GM21515 (cell line): Measurements from ENCODE around the gene TMPRSS7.
"Not testable (repeated sequence)": the region's sequence is repeated elsewhere in the genome, so short reads cannot be mapped to it uniquely, and the experiment has no call there.

Source experiments
- ATAC-seq: cut with Tn5 transposase; IDR thresholded peaks from one replicate; pipeline ENCODE4 v1.9.1; 2021; ENCODE audit not compliant: unreplicated experiment

Gene TMPRSS7

DNA sequence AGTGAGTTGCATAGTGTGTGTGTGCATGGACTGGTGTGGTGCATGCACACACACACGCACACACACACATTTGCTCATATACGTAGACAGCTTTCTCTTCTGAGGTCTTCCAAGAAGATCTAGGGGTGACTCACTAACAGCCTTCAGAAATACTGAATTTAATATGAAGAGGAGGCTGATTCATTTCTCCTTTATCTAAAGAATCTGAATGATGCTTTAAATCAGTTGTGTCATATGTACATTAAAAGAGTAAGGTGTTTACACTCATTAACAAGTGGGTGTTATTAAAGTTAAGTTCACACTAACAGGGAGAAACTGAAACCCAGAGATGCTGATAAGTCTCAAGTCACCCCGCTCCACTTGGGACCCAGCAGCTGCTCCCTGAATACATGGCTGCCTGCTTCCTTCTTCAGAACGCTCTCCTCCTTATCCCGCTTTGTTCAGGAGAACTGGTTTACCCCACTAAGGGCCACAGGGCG lies 22.0 kb downstream of the TMPRSS7 start:
- ATAC-seq = no peak

- ATAC-seq = no peak
Measured at GRCh38 chr3:112059497-112059896, 25.0 kb downstream of the TMPRSS7 start.

DNA sequence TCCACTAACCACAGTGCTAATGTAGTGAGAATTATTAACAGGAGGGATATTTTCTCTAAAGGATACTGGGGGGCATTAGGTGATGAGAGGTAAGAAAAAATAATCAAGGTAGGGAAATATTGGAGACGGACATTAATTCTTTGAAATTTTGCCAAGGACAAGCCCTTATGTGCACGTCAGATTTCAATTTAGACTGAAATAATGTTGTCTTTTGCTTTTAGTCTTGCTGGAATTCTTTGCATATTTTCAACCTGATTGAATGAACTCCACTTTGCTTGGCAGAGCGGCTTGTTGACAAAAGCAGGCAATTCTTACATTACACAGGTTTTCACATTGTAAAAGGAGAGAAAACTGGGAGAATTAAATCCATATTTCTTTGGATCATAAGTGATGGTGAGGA lies 26.6 kb downstream of the TMPRSS7 start:
- no peak for ATAC-seq

- ATAC-seq = not testable (repeated sequence)
Measured at GRCh38 chr3:112072387-112073060, 38.0 kb downstream of the TMPRSS7 start.

DNA sequence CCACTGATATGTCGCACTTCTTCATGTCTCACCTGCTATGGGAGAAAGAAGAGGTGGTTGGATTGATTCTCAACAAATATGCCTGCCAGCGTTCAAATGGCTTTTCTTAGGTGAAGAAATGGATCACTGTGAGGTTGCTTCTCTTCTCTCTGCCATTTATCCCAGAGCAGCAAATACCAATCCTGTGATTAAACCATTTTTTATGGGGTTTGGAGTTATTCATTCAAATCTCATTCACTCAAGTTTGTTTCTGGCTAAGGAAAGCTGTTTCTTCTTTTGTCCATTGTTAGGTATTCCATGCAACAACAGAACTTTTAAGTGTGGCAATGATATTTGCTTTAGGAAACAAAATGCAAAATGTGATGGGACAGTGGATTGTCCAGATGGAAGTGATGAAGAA lies 39.5 kb downstream of the TMPRSS7 start:
- no peak for ATAC-seq

DNA sequence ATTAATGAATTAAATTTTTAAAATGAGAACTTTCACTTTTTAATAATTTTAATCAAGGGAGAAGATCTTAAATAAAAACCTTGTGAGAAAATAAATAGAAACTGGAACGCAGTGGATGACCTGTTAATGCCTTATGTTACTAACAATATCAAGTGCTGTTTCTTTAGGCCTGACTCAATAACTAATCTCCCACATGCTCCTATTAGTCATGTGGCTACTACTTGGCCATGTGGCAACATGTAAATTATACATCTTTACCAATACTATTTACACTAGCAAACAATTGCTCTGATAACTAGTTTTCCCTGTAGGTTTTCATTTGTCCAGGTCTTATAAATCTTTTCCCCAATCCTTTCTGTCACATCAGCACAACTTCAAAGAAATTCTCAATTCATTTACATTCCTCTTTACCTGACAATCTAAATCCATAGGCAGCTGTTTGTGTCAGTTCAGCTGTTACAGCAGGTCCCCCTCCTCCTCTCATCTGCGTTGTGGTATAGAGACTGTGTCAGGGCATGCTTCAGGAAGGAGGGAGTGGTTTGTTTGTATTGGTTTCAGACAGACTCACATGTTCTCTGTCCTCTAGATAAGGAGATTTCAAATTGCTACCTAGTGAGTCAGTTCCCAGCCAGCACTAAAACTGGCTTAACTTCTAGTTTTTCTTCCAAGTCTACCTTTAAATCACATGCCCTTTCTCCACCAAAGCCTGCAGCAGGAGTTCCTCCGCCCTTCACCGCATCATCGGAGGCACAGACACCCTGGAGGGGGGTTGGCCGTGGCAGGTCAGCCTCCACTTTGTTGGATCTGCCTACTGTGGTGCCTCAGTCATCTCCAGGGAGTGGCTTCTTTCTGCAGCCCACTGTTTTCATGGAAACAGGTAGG lies 40.3 kb downstream of the TMPRSS7 start:
- peak; percentile 85 for ATAC-seq

GRCh38 chr3:112078125-112079083 lies 43.9 kb downstream of the TMPRSS7 start:
- ATAC-seq = no peak

DNA sequence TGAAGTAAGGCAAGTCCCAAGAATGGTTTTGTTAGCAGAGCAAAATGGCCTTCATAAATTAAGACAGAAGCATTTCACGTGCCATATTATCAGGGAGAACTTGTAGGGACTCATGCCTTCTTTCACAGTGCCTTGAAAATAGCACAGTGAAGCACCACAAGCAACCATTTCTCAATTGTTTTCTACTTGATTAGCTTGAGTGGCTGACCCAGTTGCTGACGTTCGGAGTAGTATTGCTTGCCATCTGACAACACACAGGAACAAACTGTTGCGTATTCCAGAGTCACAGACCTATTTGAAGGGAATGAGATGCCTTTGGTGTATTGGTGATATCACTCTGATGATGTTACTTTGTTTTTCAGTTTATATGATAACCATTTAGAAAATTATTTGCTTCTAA lies 48.7 kb downstream of the TMPRSS7 start:
- ATAC-seq = no peak

DNA sequence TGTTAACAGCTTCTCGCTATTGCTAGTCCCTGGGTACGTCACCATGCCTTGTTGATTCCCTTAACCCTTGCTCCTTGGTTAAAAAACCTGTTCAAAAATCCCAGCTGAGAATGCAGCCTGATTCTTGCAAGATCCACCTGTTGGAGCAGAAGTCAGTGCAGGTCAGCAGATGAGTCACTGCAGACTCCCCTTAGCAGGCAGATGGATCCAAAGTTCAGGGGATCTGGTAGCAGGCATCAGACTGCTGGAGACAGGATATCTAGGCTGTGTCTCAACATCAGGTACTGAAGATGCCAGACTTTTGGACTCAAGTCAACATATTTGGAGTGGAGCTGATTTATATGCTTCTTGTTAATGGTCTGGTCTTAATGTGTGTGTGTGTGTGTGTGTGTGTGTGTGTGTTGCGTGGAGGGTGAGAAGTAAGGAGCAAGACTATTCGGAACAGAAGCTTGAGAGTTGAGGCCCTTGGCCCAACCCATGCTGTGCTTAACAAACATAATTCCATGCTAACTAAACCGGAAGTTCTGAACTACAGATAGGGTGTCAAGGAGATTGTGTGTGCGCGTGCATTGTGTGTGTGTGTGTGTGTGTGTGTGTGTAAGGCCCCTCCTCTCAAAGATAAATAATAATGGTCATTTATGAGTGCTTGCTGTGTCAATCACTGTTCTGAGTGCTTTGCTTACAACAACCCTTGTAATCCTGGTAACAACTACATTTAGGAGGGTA lies 50.6 kb downstream of the TMPRSS7 start:
- ATAC-seq = no peak

GRCh38 chr3:112085735-112086075 lies 51.2 kb downstream of the TMPRSS7 start:
- ATAC-seq = peak; percentile 8

DNA sequence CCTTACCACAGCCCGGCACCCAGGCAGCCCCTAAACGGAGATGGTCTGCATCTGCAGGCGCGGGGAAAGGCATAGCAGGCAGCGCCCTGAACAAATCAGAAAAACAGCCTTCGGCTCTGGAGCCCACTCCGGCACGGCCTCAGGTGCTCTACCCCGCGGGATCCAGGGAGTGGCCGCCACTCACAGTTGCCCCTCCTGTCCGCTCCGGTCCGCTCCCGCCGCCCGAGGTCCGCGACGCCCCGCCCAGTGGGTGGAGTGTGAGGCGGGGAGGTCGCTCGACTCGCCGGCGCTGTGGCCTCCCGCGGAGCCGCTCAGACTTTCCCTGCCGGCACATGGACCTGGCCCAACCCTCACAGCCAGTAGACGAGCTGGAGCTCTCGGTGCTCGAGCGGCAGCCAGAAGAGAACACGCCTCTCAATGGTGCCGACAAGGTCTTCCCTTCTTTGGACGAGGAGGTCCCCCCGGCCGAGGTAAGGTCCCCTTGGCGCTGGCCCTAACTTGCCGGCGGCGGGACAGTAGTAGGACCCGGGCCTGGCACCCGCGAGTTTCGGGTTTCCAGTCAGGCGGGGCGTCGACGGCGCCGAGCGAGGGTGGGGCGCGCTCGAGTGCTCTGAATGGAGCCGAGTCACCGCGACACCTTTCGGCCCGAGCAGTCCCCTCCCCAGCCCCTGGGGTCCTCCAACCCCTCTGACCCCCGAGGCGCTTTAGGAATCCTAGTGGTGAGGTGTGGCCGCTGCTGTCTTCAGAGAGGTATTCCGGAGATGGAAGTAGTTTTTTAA lies 51.7 kb downstream of the TMPRSS7 start, which contains the start of gene C3orf52:
Gene C3orf52, plus strand, starts transcription at position 314 of the 779 bp plus-strand sequence. Its CDS starts 19 bp downstream, at position 333.
- peak; percentile 76 for ATAC-seq

GRCh38 chr3:112086875-112087524 lies 52.5 kb downstream of the TMPRSS7 start:
- no peak for ATAC-seq

- no peak for ATAC-seq
Measured at GRCh38 chr3:112087746-112088145, 53.2 kb downstream of the TMPRSS7 start.

GRCh38 chr3:112088944-112089343 lies 54.4 kb downstream of the TMPRSS7 start:
- ATAC-seq = no peak

GRCh38 chr3:112089956-112090886 lies 55.7 kb downstream of the TMPRSS7 start:
- no peak for ATAC-seq

DNA sequence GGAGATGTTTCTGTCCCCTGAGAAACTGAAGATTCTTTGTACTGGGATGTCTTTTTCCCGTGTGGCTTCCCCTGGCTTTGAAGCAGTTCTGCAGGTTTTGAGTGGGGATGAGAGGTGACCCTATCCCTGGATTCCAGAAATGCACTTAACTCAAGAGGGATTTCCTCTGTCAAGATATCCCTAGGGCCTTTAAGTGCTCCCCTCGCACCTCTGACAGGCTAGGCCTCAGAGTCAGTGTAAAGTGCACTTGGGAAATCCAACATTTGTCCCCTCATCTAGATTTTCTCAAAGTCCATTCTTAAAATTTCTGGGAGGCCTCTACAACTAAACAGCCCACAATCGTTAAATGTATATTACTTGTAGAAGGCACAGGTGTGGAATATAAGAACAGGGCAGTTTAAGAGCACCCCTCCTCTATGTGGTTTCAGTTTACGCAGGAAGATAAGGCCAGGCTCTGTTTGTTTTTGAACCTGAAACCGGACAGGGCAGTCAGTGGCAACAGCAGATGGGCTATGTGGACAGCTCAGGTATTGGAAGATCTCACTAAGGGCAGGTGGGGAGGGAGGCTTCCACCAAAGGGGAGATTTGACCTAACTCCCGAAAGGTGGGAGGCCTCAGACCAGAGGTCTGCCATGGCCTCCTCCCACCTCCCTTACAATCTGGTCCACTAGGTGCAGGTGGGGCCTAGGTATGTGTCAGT lies 56.5 kb downstream of the TMPRSS7 start:
- no peak for ATAC-seq

GRCh38 chr3:112092496-112093179 lies 58.1 kb downstream of the TMPRSS7 start:
- ATAC-seq = peak; percentile 60
